Small intestine (tissue), 7 donors: ENCODE results near the gene FIG4. TPM values are rescaled to one million over a fixed set of nuclear protein-coding genes. Genes with fewer than 3 reads are reported as not detected.

Experiments used
- DNase-seq, 2 donors: peaks; one replicate each; pipeline versions ENCODE4 v3.0.0 to v3.0.0-alpha.2; 2013
- FAIRE-seq: peaks from 2 replicates; lab custom pipeline; 2012; peaks lifted over from hg19 to GRCh38; lab: Jason Lieb, UNC
- H3K27ac ChIP-seq, 3 donors: one replicate each; pipeline ENCODE4 v1.5.1; 2013; ENCODE audit warnings: low read length in 2 of 3, mild to moderate bottlenecking in 2 of 3, control low read depth in 1 of 3, inconsistent platforms in 1 of 3, low read depth in 1 of 3, moderate library complexity in 1 of 3
- H3K27me3 ChIP-seq, 3 donors: one replicate each; pipeline ENCODE4 v1.6.1; 2013; ENCODE audit warnings: low read length in 3 of 3, inconsistent platforms in 1 of 3; ENCODE audit not compliant: control insufficient read depth in 3 of 3, insufficient read depth in 3 of 3
- H3K36me3 ChIP-seq, 3 donors: one replicate each; pipeline ENCODE4 v1.6.1; 2013; ENCODE audit warnings: low read length in 3 of 3, inconsistent platforms in 1 of 3, low read depth in 1 of 3, mild to moderate bottlenecking in 1 of 3, moderate library complexity in 1 of 3; ENCODE audit not compliant: control insufficient read depth in 3 of 3, insufficient read depth in 2 of 3
- H3K4me1 ChIP-seq, 3 donors: one replicate each; pipeline ENCODE4 v1.6.1; 2013; ENCODE audit warnings: low read length in 2 of 3, inconsistent platforms in 1 of 3, low read depth in 1 of 3, mild to moderate bottlenecking in 1 of 3, moderate library complexity in 1 of 3; ENCODE audit not compliant: control insufficient read depth in 3 of 3, insufficient read depth in 2 of 3
- H3K4me3 ChIP-seq, 3 donors: one replicate each; pipeline ENCODE4 v1.5.1; 2013; ENCODE audit warnings: low read length in 3 of 3, control low read depth in 1 of 3, inconsistent platforms in 1 of 3, low read depth in 1 of 3, mild to moderate bottlenecking in 1 of 3, moderate library complexity in 1 of 3
- H3K9me3 ChIP-seq, 2 donors: one replicate each; pipeline ENCODE4 v1.6.1; 2013; ENCODE audit warnings: low read depth in 1 of 2, low read length in 1 of 2; ENCODE audit not compliant: control insufficient read depth in 2 of 2, insufficient read depth in 1 of 2
- WGBS, 3 donors: extraction: QIAGEN DNeasy Blood & Tissue Kit; methylation state at CpG; one replicate each; pipeline ENCODE4 v1.1.7; 2013; 5-methylcytosine and 5-hydroxymethylcytosine counted together
- polyA plus RNA-seq, 4 donors: library from polyadenylated mRNA; stranded (reverse) in 3 of 4; unstranded in 1 of 4; fragments of 200-250 nt in 3 of 4; fragments of 120-200 nt in 1 of 4; gene quantifications; one replicate each; pipeline versions ENCODE4 v1.2.1 to v1.2.3, GENCODE V29; 2013
- donor health status: healthy with polysubstance abuse.
- donor health status: control.
- donor health status: control.
- donor health status: Bipolar disorder and iron deficiency.
- donor health status: healthy.

FIG4 gene
- polyA plus RNA-seq, 4 donors = 3.8 to 14.5 (median 6.3) TPM

DNA sequence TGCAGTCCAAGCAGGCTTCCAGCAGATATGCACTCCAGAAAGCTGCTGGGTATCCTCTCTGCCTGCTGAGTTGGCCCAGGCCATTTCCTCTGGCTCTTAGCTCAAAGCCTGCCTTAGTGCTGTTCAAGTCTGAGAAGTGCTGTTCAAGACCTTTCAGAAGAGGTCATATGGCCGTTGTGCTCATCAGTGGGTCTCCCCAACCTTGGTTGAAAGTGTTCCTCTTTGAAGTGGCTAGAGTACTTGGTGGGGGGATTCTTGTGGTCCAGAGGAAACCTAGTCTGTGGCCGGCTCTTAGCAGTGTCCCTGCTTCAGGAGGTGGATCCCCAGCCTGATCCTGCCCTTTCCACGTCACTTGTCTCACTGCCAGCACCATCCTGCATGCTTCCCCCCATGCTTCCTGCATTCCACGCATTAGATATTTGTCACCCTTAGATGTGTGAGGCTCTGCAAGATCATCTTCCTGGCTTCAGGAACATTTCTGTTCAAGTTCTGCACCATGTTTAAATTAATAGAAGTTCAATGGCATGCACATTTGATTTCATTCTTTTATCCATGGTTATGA lies 105.0 kb downstream of the FIG4 start:
- WGBS, 3 donors = 76 to 92% (median 85%) methylated on average over 4 of the region's 4 CpGs

GRCh38 chr6:109799129-109799528 lies 108.0 kb downstream of the FIG4 start:
- Histone ChIP-seq H3K27ac (no peak overlapping the region), H3K9me3 (no peaks in the 10 kb centered on the region), H3K36me3 (peaks cover 0 to 13% (median 0%) of the 10 kb centered on the region in 3 donors), H3K27me3 (no peaks in the 10 kb centered on the region), H3K4me3 (no peak overlapping the region), H3K4me1 (peaks cover 0 to 6% (median 0%) of the 10 kb centered on the region in 3 donors)
- no peak for DNase-seq
- no peak for FAIRE-seq
- WGBS, 3 donors = 88 to 98% (median 95%) methylated on average over 5 of the region's 5 CpGs

More for the DNA sequence above, 105.0 kb downstream of the FIG4 start:
- no peak overlapping the region for H3K4me3 ChIP-seq
- no peaks in the 10 kb centered on the region for H3K9me3 ChIP-seq
- no peak for FAIRE-seq
- peaks cover 2 to 17% (median 2%) of the 10 kb centered on the region in 3 donors for H3K36me3 ChIP-seq
- H3K27me3 ChIP-seq = no peaks in the 10 kb centered on the region
- H3K27ac ChIP-seq = no peak overlapping the region
- no peak for DNase-seq
- peaks cover 0 to 7% (median 0%) of the 10 kb centered on the region in 3 donors for H3K4me1 ChIP-seq

DNA sequence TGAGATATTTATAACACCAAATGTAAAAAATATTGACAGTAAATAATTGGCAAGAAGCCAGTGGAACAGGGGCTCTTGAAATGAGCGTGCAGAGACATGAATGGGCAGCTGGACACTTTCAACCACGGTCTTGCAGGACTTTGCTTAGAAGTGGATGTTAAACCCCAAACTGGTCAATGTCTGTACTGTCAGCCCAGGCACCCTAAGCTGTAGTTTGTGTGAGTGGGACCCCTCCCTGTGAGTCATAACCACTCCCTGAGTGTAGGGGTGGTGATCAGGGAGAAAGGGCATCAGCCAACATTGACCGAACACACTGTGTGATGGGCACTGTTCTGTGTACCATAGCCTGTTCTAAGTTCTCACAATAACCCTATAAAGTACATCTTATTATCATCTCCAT lies 108.6 kb downstream of the FIG4 start:
- no peaks in the 10 kb centered on the region for H3K27me3 ChIP-seq
- H3K36me3 ChIP-seq = peaks cover 0 to 8% (median 0%) of the 10 kb centered on the region in 3 donors
- no peak for FAIRE-seq
- 86 to 97% (median 93%) methylated on average over 3 of the region's 3 CpGs for WGBS, 3 donors
- H3K27ac ChIP-seq = no peak overlapping the region
- H3K4me3 ChIP-seq = no peak overlapping the region
- no peaks in the 10 kb centered on the region for H3K9me3 ChIP-seq
- H3K4me1 ChIP-seq = peaks cover 0 to under 1% (median 0%) of the 10 kb centered on the region in 3 donors
- DNase-seq = no peak

DNA sequence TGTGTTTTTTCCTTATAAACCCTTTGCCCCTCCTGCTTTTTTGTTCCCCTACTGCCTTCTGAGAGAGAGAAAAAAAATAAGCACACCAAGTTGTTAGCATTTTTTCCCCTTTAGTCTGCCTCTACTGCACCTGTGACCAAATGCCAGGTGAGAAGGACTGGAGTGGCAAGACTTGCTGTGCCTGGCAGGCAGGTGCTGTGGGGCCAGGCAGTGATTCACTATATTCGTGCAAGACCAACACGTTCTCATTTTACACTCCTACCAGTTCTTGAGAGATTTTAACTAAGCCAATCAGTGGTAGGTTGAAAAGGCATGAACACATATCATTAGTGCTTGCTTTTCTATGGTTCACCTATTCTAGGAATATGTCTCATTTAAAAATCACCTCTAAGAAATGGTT lies 109.7 kb downstream of the FIG4 start:
- FAIRE-seq (no peak), DNase-seq (no peak)
- no peaks in the 10 kb centered on the region for H3K4me1 ChIP-seq
- H3K4me3 ChIP-seq = no peak overlapping the region
- H3K36me3 ChIP-seq = peaks cover 0 to 8% (median 0%) of the 10 kb centered on the region in 3 donors
- WGBS, 3 donors = 95 to 98% (median 97%) methylated on average over 2 of the region's 2 CpGs
- no peak overlapping the region for H3K27ac ChIP-seq
- no peaks in the 10 kb centered on the region for H3K27me3 ChIP-seq
- no peaks in the 10 kb centered on the region for H3K9me3 ChIP-seq

DNA sequence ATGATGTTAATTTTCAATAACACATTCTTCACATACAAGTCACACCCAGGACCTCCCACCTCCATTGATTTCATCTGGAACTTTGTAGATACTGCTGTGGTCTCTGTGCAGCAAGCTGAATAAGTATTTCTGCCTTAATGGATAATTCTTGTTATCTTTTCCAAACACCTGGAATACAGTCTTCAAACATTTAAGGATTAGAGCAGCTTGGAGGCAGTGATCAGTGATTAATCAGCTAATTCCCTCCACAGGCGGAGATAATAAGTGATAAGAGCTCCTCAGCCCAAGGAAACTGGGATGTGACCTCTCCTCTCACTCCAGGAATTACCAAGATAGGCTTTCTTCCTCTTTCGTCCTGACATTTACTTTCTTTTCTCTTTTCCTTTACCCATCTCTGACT lies 110.7 kb downstream of the FIG4 start:
- H3K4me1 ChIP-seq = no peaks in the 10 kb centered on the region
- FAIRE-seq = no peak
- no peaks in the 10 kb centered on the region for H3K27me3 ChIP-seq
- H3K27ac ChIP-seq = no peak overlapping the region
- WGBS, 3 donors = 73 to 89% (median 75%) methylated on average over 2 of the region's 2 CpGs
- H3K4me3 ChIP-seq = no peak overlapping the region
- DNase-seq = no peak
- H3K36me3 ChIP-seq = peaks cover 0 to 8% (median 0%) of the 10 kb centered on the region in 3 donors
- peaks cover 0 to 3% of the 10 kb centered on the region in 2 donors for H3K9me3 ChIP-seq

- Histone ChIP-seq H3K4me1 (no peaks in the 10 kb centered on the region), H3K27me3 (no peaks in the 10 kb centered on the region), H3K9me3 (peaks cover 0 to 3% of the 10 kb centered on the region in 2 donors), H3K36me3 (peaks cover 0 to 4% (median 0%) of the 10 kb centered on the region in 3 donors), H3K4me3 (no peak overlapping the region), H3K27ac (no peak overlapping the region)
- 57 to 85% (median 84%) methylated on average over 1 of the region's 1 CpG for WGBS, 3 donors
- FAIRE-seq (no peak), DNase-seq (no peak)
These were observed 112.9 kb downstream of the FIG4 start for GRCh38 chr6:109804020-109804419.

GRCh38 chr6:109807881-109808280 lies 116.8 kb downstream of the FIG4 start:
- peaks cover 0 to 3% (median 3%) of the 10 kb centered on the region in 3 donors for H3K36me3 ChIP-seq
- H3K4me1 ChIP-seq = no peaks in the 10 kb centered on the region
- FAIRE-seq (no peak), DNase-seq (no peak)
- H3K9me3 ChIP-seq = peaks cover 0 to 3% of the 10 kb centered on the region in 2 donors
- H3K27ac ChIP-seq = no peak overlapping the region
- no peaks in the 10 kb centered on the region for H3K27me3 ChIP-seq
- no peak overlapping the region for H3K4me3 ChIP-seq

- H3K27ac ChIP-seq = no peak overlapping the region
- peaks cover 0 to 3% of the 10 kb centered on the region in 2 donors for H3K9me3 ChIP-seq
- H3K27me3 ChIP-seq = no peaks in the 10 kb centered on the region
- DNase-seq (no peak), FAIRE-seq (no peak)
- H3K4me1 ChIP-seq = no peaks in the 10 kb centered on the region
- peaks cover 0 to 3% (median 3%) of the 10 kb centered on the region in 3 donors for H3K36me3 ChIP-seq
- WGBS, 3 donors = 73 to 96% (median 83%) methylated on average over 1 of the region's 1 CpG
- no peak overlapping the region for H3K4me3 ChIP-seq
These were observed 117.7 kb downstream of the FIG4 start for GRCh38 chr6:109808837-109809236.

GRCh38 chr6:109815054-109815453 lies 124.0 kb downstream of the FIG4 start:
- H3K9me3 ChIP-seq = no peaks in the 10 kb centered on the region
- DNase-seq (no peak), FAIRE-seq (no peak)
- H3K27ac ChIP-seq = no peak overlapping the region
- WGBS, 3 donors = 93 to 97% (median 94%) methylated on average over 4 of the region's 4 CpGs
- H3K36me3 ChIP-seq = peaks cover 0 to 5% (median 3%) of the 10 kb centered on the region in 3 donors
- no peaks in the 10 kb centered on the region for H3K4me1 ChIP-seq
- H3K4me3 ChIP-seq = no peak overlapping the region
- H3K27me3 ChIP-seq = no peaks in the 10 kb centered on the region
